ENCODE results near the gene KCTD17.

The KCTD17 gene

GRCh38 chr22:37080838-37081237 is 29.3 kb downstream of the KCTD17 start:
- no peak overlapping the region for H3K4me3 ChIP-seq (ENCODE audit: low read length)
- TF ChIP-seq CTCF (conservative IDR thresholded peaks at IDR 0.05; ENCODE audit: low read depth, low read length), result no peak
- no peak for DNase-seq (ENCODE audit: low read depth)

- no peak overlapping the region for H3K4me3 ChIP-seq (ENCODE audit: low read length)
- no peak for TF ChIP-seq CTCF (conservative IDR thresholded peaks at IDR 0.05; ENCODE audit: low read depth, low read length)
- DNase-seq (ENCODE audit: low read depth), result no peak
Measured at GRCh38 chr22:37082251-37082873, 30.8 kb downstream of the KCTD17 start.

- no peak for TF ChIP-seq CTCF (conservative IDR thresholded peaks at IDR 0.05; ENCODE audit: low read depth, low read length)
- DNase-seq (ENCODE audit: low read depth), result no peak
- no peak overlapping the region for H3K4me3 ChIP-seq (ENCODE audit: low read length)
Measured at GRCh38 chr22:37083914-37084313, 32.4 kb downstream of the KCTD17 start.

GRCh38 chr22:37084385-37084784 is 32.8 kb downstream of the KCTD17 start:
- DNase-seq (ENCODE audit: low read depth), result no peak
- no peak for TF ChIP-seq CTCF (conservative IDR thresholded peaks at IDR 0.05; ENCODE audit: low read depth, low read length)
- H3K4me3 ChIP-seq (ENCODE audit: low read length), result no peak overlapping the region

- no peak for DNase-seq (ENCODE audit: low read depth)
- no peak for TF ChIP-seq CTCF (conservative IDR thresholded peaks at IDR 0.05; ENCODE audit: low read depth, low read length)
- H3K4me3 ChIP-seq (ENCODE audit: low read length), result no peak overlapping the region
Measured at GRCh38 chr22:37086184-37086583, 34.6 kb downstream of the KCTD17 start.

GRCh38 chr22:37088108-37088605 is 36.6 kb downstream of the KCTD17 start:
- no peak for TF ChIP-seq CTCF (conservative IDR thresholded peaks at IDR 0.05; ENCODE audit: low read depth, low read length)
- DNase-seq (ENCODE audit: low read depth), result no peak
- H3K4me3 ChIP-seq (ENCODE audit: low read length), result no peak overlapping the region

GRCh38 chr22:37088750-37089408 is 37.3 kb downstream of the KCTD17 start:
- H3K4me3 ChIP-seq (ENCODE audit: low read length), result no peak overlapping the region
- DNase-seq (ENCODE audit: low read depth), result no peak
- TF ChIP-seq CTCF (conservative IDR thresholded peaks at IDR 0.05; ENCODE audit: low read depth, low read length), result no peak

Measured in retinal pigment epithelial cell (primary cell).